Keratinocyte (primary cell): Measurements from ENCODE around the gene ASIC1. TPM values are rescaled to one million over a fixed set of nuclear protein-coding genes. Genes with fewer than 3 reads are reported as not detected.

Source experiments
- DNase-seq: peaks from one replicate; pipeline ENCODE4 v3.0.0-alpha.2; 2011; ENCODE audit warnings: low read depth, missing footprints, low spot score
- FAIRE-seq: peaks from 2 replicates; lab custom pipeline; 2011; peaks lifted over from hg19 to GRCh38; lab: Jason Lieb, UNC
- H2AFZ ChIP-seq: 2 replicates; pipeline ENCODE4 v1.6.0; 2012; ENCODE audit warnings: low read length, control low read depth, inconsistent platforms; ENCODE audit not compliant: control insufficient read depth
- H3K27ac ChIP-seq: 2 replicates; pipeline ENCODE4 v1.5.1; 2011; ENCODE audit warnings: low read length; ENCODE audit not compliant: control insufficient read depth, insufficient read depth
- H3K27me3 ChIP-seq: 3 replicates; pipeline ENCODE4 v1.6.0; 2011; ENCODE audit warnings: low read length; ENCODE audit not compliant: control insufficient read depth, insufficient read depth; ENCODE audit errors: extremely low read depth
- H3K36me3 ChIP-seq, 2 experiments: 2 replicates in 1 of 2; 3 replicates in 1 of 2; pipeline ENCODE4 v1.5.1; 2011; ENCODE audit warnings: low read length in 2 of 2, mild to moderate bottlenecking in 1 of 2; ENCODE audit not compliant: control insufficient read depth in 2 of 2, insufficient read depth in 2 of 2; ENCODE audit errors: extremely low read depth in 1 of 2
- H3K4me1 ChIP-seq: 3 replicates; pipeline ENCODE4 v1.5.1; 2011; ENCODE audit warnings: low read length; ENCODE audit not compliant: control insufficient read depth, insufficient read depth; ENCODE audit errors: extremely low read depth
- H3K4me2 ChIP-seq: 3 replicates; pipeline ENCODE4 v1.6.0; 2011; ENCODE audit warnings: low read depth, low read length; ENCODE audit not compliant: control insufficient read depth, insufficient read depth; ENCODE audit errors: extremely low read depth
- H3K4me3 ChIP-seq, 3 experiments: fragments of 200-600 bp in 1 of 3; sonication (generic) in 1 of 3; 2 replicates in 2 of 3; 3 replicates in 1 of 3; pipeline ENCODE4 v1.5.1; 2011 to 2016; ENCODE audit warnings: low read length in 3 of 3, mild to moderate bottlenecking in 3 of 3, control low read depth in 2 of 3, inconsistent platforms in 1 of 3, low read depth in 1 of 3, mixed read lengths in 1 of 3, mixed run types in 1 of 3, moderate library complexity in 1 of 3; ENCODE audit not compliant: control insufficient read depth in 2 of 3, insufficient read depth in 2 of 3; ENCODE audit errors: extremely low read depth in 1 of 3
- H3K79me2 ChIP-seq: 2 replicates; pipeline ENCODE4 v1.6.0; 2012; ENCODE audit warnings: low read length; ENCODE audit not compliant: control insufficient read depth, insufficient read depth
- H3K9ac ChIP-seq: 3 replicates; pipeline ENCODE4 v1.6.0; 2011; ENCODE audit warnings: low read length; ENCODE audit not compliant: control insufficient read depth, insufficient read depth; ENCODE audit errors: extremely low read depth
- H3K9me1 ChIP-seq: 3 replicates; pipeline ENCODE4 v1.6.0; 2011; ENCODE audit warnings: low read length; ENCODE audit not compliant: control insufficient read depth, insufficient read depth; ENCODE audit errors: extremely low read depth
- H3K9me3 ChIP-seq: 2 replicates; pipeline ENCODE4 v1.5.1; 2012; ENCODE audit warnings: low read depth, low read length; ENCODE audit not compliant: control insufficient read depth
- H4K20me1 ChIP-seq: 3 replicates; pipeline ENCODE4 v1.6.0; 2011; ENCODE audit warnings: low read length; ENCODE audit not compliant: control insufficient read depth, insufficient read depth; ENCODE audit errors: extremely low read depth
- CTCF ChIP-seq, 3 experiments: IDR thresholded peaks in 1 of 3; conservative IDR thresholded peaks in 1 of 3; optimal IDR thresholded peaks in 1 of 3; 2 replicates in 2 of 3; 3 replicates in 1 of 3; pipeline versions ENCODE3 to v1.5.1; 2011; ENCODE audit warnings: low read length in 3 of 3, mild to moderate bottlenecking in 3 of 3, moderate library complexity in 2 of 3, control low read depth in 1 of 3, inconsistent platforms in 1 of 3; ENCODE audit not compliant: insufficient read depth in 2 of 3; ENCODE audit errors: extremely low read depth in 1 of 3
- EZH2 ChIP-seq: IDR thresholded peaks from one replicate; pipeline ENCODE4 v1.6.1; 2012; ENCODE audit warnings: inconsistent platforms, mild to moderate bottlenecking, low read length, moderate library complexity
- dilution Hi-C: fragments of 300-500 bp; cut with MboI; formaldehyde crosslinking; loops from one replicate; pipeline ENCODE4 v1.7.0; 2020; ENCODE audit warnings: low sequenced_read_pairs; ENCODE audit not compliant: extremely low pct_ligation_motif_present
- polyA plus RNA-seq, 5 experiments: library from polyadenylated mRNA; depleted of rRNA in 3 of 5; stranded (reverse) in 3 of 5; stranded (forward) in 1 of 5; unstranded in 1 of 5; fragments of >200 nt; gene quantifications; 1 replicate in 1 of 5; 2 replicates in 3 of 5; 3 replicates in 1 of 5; pipeline versions ENCODE4 v1.2.1 to v1.2.3, GENCODE V29; 2011 to 2012; ENCODE audit warnings: missing spikeins in 2 of 5, low read depth in 1 of 5, low replicate concordance in 1 of 5

ASIC1 gene
- polyA plus RNA-seq, 1 donor (not counting 4 experiments of a cell fraction or from before 2014, with no cell fraction given) = 5.7 TPM

DNA sequence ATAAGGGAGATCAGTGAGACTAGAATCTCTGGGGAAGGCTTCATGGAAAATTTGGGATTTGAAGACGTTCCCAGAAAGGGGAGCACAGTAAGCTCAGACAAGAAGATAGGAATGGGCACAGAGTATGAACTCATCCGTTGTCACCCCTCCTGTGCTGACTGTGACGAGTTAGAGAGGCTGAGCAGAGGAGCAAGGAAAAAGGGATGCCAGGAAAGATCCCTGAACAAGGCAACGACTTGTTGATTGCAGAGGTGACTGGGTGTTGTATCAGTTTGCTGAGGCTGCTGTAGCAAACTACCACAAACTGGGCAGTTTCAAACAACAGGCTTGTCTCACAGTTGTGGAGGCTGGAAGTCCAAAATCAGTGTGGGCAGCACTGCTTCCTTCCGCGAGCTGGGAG is 40.6 kb downstream of the ASIC1 start:
- Histone ChIP-seq H2AFZ (no peak overlapping the region), H3K79me2 (no peaks in the 10 kb centered on the region), H4K20me1 (no peaks in the 10 kb centered on the region), H3K27ac (no peak overlapping the region), H3K9ac (no peak overlapping the region), H3K9me3 (no peaks in the 10 kb centered on the region), H3K9me1 (no peaks in the 10 kb centered on the region), H3K4me1 (peaks cover 13% of the 10 kb centered on the region), H3K27me3 (no peaks in the 10 kb centered on the region), H3K4me3 (no peak overlapping the region), H3K4me2 (no peak overlapping the region), H3K36me3 (peaks cover 47 to 67% of the 10 kb centered on the region in 2 experiments)
- no peak for FAIRE-seq
- dilution Hi-C loops = no loop called here
- DNase-seq = no peak
- no peak for TF ChIP-seq CTCF (optimal IDR thresholded peaks at IDR 0.05 in 1 of 3, IDR thresholded peaks at IDR 0.05 in 1 of 3, conservative IDR thresholded peaks at IDR 0.05 in 1 of 3; ENCODE audit: extremely low read depth in 1 of 3, insufficient read depth in 2 of 3, low read length in 3 of 3)
- no peak for TF ChIP-seq EZH2

- Histone ChIP-seq H3K36me3 (peaks cover 40 to 53% of the 10 kb centered on the region in 2 experiments), H3K4me2 (no peak overlapping the region), H3K9ac (no peak overlapping the region), H3K9me3 (no peaks in the 10 kb centered on the region), H4K20me1 (no peaks in the 10 kb centered on the region), H2AFZ (no peak overlapping the region), H3K4me3 (no peak overlapping the region), H3K4me1 (peaks cover 18% of the 10 kb centered on the region), H3K27ac (no peak overlapping the region), H3K27me3 (no peaks in the 10 kb centered on the region), H3K79me2 (no peaks in the 10 kb centered on the region), H3K9me1 (no peaks in the 10 kb centered on the region)
- TF ChIP-seq CTCF (optimal IDR thresholded peaks at IDR 0.05 in 1 of 3, IDR thresholded peaks at IDR 0.05 in 1 of 3, conservative IDR thresholded peaks at IDR 0.05 in 1 of 3; ENCODE audit: extremely low read depth in 1 of 3, insufficient read depth in 2 of 3, low read length in 3 of 3) (no peak), EZH2 (no peak)
- dilution Hi-C loops = no loop called here
- FAIRE-seq = peak; percentile 78
- DNase-seq = no peak
Observed at GRCh38 chr12:50099302-50100008, 42.1 kb downstream of the ASIC1 start.
